Umbilical cord (tissue), 2 donors: ENCODE results near the gene EAF2. TPM values are rescaled to one million over a fixed set of nuclear protein-coding genes. Genes with fewer than 3 reads are reported as not detected.
A peak's percentile ranks its signal among the peaks of the same experiment; 100 is the strongest.
"Not testable (repeated sequence)": the region's sequence is repeated elsewhere in the genome, so short reads cannot be mapped to it uniquely, and the experiment has no call there.

Experiments
- DNase-seq: peaks from one replicate; pipeline ENCODE4 v3.0.0-alpha.2; 2015; ENCODE audit warnings: low spot score
- total RNA-seq: library from RNA; depleted of rRNA; stranded (reverse); fragments of >200 nt; gene quantifications from one replicate; pipeline ENCODE4 v1.2.3, GENCODE V29; 2014; ENCODE audit warnings: low replicate concordance; ENCODE audit not compliant: insufficient read depth

Gene EAF2
- total RNA-seq, result 14.2 TPM

DNA sequence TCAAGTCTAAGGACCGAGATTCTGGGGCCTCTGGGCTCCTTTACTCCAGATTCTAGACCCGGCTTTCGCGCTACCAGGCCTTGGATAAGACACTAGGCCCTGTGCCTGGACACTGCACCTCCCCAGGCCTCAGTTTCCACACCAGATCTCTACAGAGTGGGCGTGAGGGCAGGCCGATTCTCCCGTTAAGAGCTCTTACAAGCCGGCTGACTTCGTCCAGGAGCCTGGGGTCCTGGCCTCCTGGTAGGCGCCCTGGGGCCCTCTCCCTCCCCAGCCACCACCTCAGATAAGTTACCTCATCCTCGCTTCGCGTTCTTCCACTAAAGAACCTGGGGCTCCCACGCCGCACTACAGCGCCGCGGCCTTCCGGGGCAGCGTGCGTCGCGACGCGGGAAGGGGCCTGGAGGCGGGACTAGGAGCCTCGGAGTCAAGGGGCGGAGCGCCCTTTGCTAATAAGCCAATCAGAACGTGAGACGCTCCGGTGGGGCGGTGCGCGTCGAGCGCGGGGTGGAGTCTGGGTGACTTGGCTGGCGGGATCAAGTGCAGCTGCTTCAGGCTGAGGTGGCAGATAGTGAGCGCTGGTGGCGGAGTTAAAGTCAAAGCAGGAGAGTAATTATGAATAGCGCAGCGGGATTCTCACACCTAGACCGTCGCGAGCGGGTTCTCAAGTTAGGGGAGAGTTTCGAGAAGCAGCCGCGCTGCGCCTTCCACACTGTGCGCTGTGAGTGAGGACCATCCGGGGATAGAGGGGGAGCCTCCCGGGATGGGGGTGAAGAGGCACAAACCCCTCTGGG lies at the start of gene EAF2, which contains the start of gene IQCB1:
EAF2 (plus strand) TSS at position 539 of the 794 bp plus-strand sequence; CDS start at position 616, 77 bp downstream.
IQCB1 (minus strand) TSS at position 390 of the 794 bp plus-strand sequence. CDS start 6,100 bp downstream, outside the sequence.
- DNase-seq, result peak; percentile 97

GRCh38 chr3:121786485-121786884 lies 48.5 kb upstream of the EAF2 start:
- DNase-seq, result no peak

GRCh38 chr3:121793078-121793477 lies 41.9 kb upstream of the EAF2 start:
- no peak for DNase-seq

DNA sequence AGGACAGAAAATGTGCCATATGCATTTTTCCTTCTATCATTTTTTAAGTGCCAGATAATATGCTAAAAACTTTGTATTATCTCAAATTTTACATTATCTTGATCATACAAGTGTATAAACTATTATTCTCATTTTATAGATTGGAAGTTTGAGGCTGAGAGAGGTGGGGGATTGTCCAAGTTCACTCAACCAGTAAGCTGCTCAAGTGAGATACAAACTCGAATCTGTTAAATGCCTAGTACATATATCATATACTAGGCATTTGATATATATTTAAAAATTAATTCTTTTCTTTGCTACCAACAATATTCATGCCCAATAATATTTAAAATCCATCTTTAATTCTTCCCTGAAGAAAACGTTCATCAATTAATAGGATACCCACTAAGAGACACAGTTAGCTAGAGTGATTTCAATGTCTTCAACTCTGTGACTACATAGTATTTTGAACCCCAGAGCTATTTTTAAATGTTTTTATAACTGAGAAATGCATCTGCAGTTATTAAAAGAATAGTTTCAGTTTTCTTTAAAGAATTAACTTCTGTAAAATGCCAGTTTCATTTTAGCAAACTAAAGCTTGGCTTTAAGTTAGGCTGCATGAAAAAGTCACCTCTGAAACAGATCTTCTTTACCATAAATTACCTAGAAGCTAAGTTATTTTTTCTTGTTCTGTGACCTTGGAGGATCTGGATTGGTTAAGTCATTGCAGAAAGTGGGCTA lies 40.6 kb upstream of the EAF2 start:
- no peak for DNase-seq

DNA sequence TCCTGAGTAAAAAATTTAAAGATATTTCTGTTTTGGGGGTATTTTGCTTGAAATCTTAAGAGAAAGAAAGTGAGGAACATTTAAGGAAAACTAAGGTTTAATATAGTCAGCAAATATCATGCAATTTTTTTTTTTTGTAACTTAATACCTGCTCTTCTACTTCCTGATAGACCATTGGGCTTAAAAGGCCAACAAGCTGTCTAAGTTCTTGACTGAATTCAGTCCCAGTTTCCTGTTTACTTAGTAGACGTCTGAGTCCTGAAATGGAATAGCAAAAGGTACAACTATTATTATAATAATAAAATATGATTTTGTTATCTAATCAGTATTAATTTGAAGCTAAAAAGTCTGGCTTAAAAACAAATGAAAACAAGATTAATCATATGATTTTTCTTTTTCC lies 38.0 kb upstream of the EAF2 start:
- DNase-seq, result no peak

DNA sequence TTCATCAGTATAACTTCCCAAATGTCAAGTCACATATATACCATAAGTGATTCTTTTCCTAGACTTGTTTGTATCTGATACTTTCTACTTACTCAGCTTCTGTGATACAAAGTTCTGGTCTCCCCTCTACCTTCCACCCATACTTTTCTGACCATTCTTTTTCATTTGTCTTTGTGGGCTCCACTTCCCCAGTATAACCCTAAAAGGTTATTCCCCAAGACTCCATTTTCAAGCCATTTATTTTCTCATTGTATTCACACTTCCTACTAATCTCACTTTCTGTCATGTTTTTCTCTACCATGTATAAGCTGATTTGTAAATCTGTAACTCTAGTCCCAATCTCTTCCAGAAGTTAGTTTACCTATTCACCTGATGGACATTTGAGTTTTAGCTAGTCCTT lies 34.1 kb upstream of the EAF2 start:
- no peak for DNase-seq

DNA sequence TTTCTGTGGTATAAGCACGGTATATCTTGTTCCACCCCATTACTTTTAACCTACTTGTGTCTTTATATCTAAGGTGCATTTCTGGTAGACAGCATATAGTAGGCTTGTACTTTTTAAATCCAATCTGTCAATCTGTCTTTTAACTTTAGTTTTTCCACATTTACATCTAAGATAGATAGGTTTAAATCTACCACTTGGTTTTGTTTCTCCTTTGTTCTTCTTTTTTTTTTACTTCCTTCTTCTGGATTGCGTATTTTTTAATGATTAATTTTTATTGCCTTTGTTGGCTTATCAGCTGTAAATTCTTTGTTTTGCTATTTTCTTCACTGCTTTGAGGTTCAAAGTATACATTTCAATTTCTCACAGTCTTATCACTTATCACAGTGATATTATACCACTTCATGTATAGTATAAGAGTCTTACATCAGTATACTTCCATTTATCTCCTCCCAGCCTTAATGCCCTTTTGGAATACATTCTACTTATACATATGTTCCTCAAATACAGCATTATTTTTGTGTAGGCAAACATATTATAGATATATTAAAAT lies 31.2 kb upstream of the EAF2 start:
- DNase-seq, result no peak

GRCh38 chr3:121809249-121809648 lies 25.8 kb upstream of the EAF2 start:
- DNase-seq, result no peak

GRCh38 chr3:121817753-121818152 lies 17.3 kb upstream of the EAF2 start:
- no peak for DNase-seq

DNA sequence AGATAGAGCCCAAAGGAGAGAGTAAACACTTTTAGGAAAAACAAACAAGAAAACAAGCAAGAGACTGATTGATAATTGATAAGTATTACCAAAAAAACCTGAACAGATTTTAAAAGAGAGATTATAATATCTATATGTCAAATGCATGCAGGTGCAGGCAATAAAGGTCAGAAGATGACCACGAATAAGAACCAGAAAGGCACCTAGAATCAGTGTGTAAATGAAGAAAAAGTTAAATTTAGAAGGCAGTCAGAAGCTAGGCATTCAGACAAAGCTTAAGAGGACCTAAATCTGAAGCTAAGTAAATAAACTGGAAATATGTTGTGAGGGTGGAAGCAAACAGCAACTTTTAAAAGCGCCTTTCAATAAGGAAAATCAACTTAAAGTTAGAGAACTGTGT lies 16.4 kb upstream of the EAF2 start:
- no peak for DNase-seq

GRCh38 chr3:121819236-121819635 lies 15.8 kb upstream of the EAF2 start:
- no peak for DNase-seq

- DNase-seq, result no peak
Measured at GRCh38 chr3:121821421-121822199, 13.4 kb upstream of the EAF2 start.

DNA sequence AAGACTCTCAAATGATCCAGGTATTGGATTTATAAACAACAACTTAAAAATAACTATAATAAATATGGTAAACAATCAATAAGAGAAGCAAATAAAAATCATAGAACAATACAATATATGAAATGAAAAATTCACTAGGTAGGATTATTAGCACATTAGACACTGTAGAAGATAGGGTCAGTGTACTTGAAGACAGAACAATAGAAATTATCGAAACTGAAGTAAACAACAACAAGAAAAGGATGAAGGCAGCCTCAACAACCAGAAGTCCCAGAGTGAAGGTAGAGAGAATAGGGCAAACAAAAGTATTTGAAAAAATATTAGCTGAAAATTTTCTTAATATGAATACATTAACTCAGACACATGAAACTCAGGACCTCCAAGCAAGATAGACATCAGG lies 12.0 kb upstream of the EAF2 start:
- no peak for DNase-seq

DNA sequence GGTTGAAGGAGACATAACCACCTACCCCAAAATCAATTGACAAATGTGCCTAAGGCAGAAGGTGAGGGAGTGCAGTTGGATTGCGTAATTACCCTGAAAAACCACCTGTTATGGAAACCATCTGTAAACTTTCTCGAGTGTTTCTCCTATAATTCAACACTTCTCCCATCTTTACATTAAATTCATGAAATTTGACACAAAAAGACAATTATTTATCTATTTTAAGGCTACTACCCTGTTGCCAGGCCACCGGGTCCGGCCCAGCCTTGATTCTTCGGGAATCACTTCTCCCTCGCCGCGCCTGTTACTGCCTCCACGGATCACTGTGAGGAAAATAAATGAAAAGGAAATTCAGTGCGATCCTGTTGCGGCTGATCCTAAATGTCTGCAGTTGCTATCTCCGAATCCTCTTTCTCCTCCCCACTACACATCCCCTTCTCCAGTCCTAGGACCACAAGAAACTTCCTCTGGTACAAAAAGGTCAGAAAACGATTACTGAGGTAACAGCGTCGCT lies 795 bp upstream of the EAF2 start:
- no peak for DNase-seq

- DNase-seq, result no peak
Measured at GRCh38 chr3:121835465-121835801, 424 bp downstream of the EAF2 start.

DNA sequence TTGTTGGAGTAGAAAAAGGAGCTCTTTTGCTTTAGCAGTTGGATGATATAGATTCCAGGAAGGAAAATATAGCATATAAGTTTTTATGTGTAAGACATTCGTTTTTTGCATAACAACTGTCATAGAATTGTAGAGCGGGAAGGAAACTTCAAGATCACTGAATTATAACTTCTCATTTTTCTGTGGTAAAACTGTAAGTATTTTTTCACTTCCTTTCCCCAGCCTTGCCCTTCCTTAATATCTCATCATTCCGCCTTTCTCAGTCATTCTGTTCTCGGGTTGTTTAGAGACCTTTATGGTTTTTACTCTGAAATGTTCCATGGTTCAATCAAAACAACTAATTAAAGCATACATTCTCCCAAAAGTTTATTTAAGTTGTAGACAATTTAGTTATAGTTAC lies 1.1 kb downstream of the EAF2 start:
- no peak for DNase-seq

GRCh38 chr3:121836481-121836880 lies 1.5 kb downstream of the EAF2 start:
- no peak for DNase-seq

- no peak for DNase-seq
Measured at GRCh38 chr3:121839962-121840361, 5.0 kb downstream of the EAF2 start.

- no peak for DNase-seq
Measured at GRCh38 chr3:121844892-121845291, 9.9 kb downstream of the EAF2 start.

GRCh38 chr3:121852256-121852655 lies 17.2 kb downstream of the EAF2 start:
- DNase-seq, result peak; percentile 25

DNA sequence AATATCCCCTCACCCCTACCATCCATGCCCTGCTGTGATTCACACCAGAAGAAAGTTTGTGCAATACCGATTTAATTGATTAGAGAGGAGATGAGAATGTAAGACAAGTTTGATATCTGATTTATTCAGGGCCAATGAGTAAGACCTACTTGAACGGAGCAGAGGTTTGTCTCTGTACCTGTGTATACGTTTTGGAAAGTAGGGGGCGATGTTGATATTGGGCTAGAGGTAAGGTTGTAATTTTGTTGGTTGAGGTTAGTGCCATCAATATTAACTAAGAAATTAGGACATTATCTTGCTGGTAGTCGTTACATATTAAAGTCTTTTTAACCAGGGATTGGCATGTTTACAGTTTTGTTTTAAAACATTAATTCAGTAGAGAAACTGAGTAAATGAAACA lies 20.5 kb downstream of the EAF2 start:
- no peak for DNase-seq

DNA sequence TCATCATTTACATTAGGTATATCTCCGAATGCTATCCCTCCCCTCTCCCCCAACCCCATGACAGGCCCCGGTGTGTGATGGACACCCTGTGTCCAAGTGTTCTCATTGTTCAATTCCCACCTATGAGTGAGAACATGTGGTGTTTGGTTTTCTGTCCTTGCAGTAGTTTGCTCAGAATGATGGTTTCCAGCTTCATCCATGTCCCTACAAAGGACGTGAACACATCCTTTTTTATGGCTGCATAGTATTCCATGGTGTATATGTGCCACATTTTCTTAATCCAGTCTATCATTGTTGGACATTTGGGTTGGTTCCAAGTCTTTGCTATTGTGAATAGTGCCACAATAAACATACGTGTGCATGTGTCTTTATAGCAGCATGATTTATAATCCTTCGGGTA lies 22.8 kb downstream of the EAF2 start:
- DNase-seq, result not testable (repeated sequence)
